Glutamatergic neuron (in vitro differentiated cells): ENCODE results near the gene MAST2. TPM values are rescaled to one million over a fixed set of nuclear protein-coding genes. Genes with fewer than 3 reads are reported as not detected.

ENCODE experiments used
- DNase-seq: peaks from one replicate; pipeline ENCODE4 v3.0.0; 2022
- H3K27ac Mint-ChIP-seq: one replicate; pipeline ENCODE4 v1.8.0; 2020; ENCODE audit warnings: mild to moderate bottlenecking, mixed read lengths, inconsistent platforms; ENCODE audit not compliant: unreplicated experiment
- H3K27me3 Mint-ChIP-seq: one replicate; pipeline ENCODE4 v1.8.0; 2020; ENCODE audit warnings: mild to moderate bottlenecking, moderate library complexity, mixed read lengths, inconsistent platforms; ENCODE audit not compliant: unreplicated experiment
- H3K36me3 Mint-ChIP-seq: one replicate; pipeline ENCODE4 v1.8.0; 2020; ENCODE audit warnings: mild to moderate bottlenecking, mixed read lengths, inconsistent platforms; ENCODE audit not compliant: unreplicated experiment
- H3K4me1 Mint-ChIP-seq: one replicate; pipeline ENCODE4 v1.8.0; 2020; ENCODE audit warnings: mild to moderate bottlenecking, low read depth, mixed read lengths, inconsistent platforms; ENCODE audit not compliant: unreplicated experiment
- H3K4me3 Mint-ChIP-seq: one replicate; pipeline ENCODE4 v1.8.0; 2020; ENCODE audit warnings: mild to moderate bottlenecking, mixed read lengths, inconsistent platforms; ENCODE audit not compliant: unreplicated experiment
- H3K9me3 Mint-ChIP-seq: one replicate; pipeline ENCODE4 v1.8.0; 2020; ENCODE audit warnings: mild to moderate bottlenecking, moderate library complexity, mixed read lengths, inconsistent platforms; ENCODE audit not compliant: unreplicated experiment
- CTCF ChIP-seq: fragments of 200-600 bp; sonication (generic); IDR thresholded peaks from one replicate; pipeline ENCODE4 v1.5.0; 2021; ENCODE audit not compliant: partially characterized antibody, unreplicated experiment
- total RNA-seq: library from RNA; stranded (reverse); fragmentation: NEBNext Ultra II Directional; extraction: Animal tissue kit (Norgen Biotek cat#: 25700); gene quantifications from one replicate; pipeline ENCODE4 v1.2.1, GENCODE V29; 2021; ENCODE audit not compliant: unreplicated experiment

The MAST2 gene
- total RNA-seq, 1 donor from 2014 or later: 95.1 TPM

- no peaks in the 10 kb centered on the region for H3K9me3 Mint-ChIP-seq
- TF ChIP-seq CTCF: no peak
- peak overlapping the region; percentile 9 for H3K27ac Mint-ChIP-seq
- no peaks in the 10 kb centered on the region for H3K4me1 Mint-ChIP-seq
- no peak for DNase-seq
- H3K4me3 Mint-ChIP-seq: no peak overlapping the region
- H3K36me3 Mint-ChIP-seq: peaks cover 4% of the 10 kb centered on the region
- no peaks in the 10 kb centered on the region for H3K27me3 Mint-ChIP-seq
Measured at GRCh38 chr1:45822644-45823043, 19.2 kb downstream of the MAST2 start.

- Mint-ChIP-seq H3K9me3 (no peaks in the 10 kb centered on the region), H3K27me3 (no peaks in the 10 kb centered on the region), H3K4me3 (no peak overlapping the region), H3K36me3 (no peaks in the 10 kb centered on the region), H3K4me1 (no peaks in the 10 kb centered on the region), H3K27ac (no peak overlapping the region)
- DNase-seq: no peak
- TF ChIP-seq CTCF: no peak
Measured at GRCh38 chr1:45824607-45825006, 21.2 kb downstream of the MAST2 start.

GRCh38 chr1:45827256-45827655 lies 23.8 kb downstream of the MAST2 start:
- no peak overlapping the region for H3K27ac Mint-ChIP-seq
- H3K9me3 Mint-ChIP-seq: no peaks in the 10 kb centered on the region
- H3K27me3 Mint-ChIP-seq: no peaks in the 10 kb centered on the region
- H3K36me3 Mint-ChIP-seq: peaks cover 6% of the 10 kb centered on the region
- DNase-seq: no peak
- H3K4me3 Mint-ChIP-seq: no peak overlapping the region
- TF ChIP-seq CTCF: no peak
- H3K4me1 Mint-ChIP-seq: no peaks in the 10 kb centered on the region

- Mint-ChIP-seq H3K27me3 (no peaks in the 10 kb centered on the region), H3K4me1 (no peaks in the 10 kb centered on the region), H3K36me3 (peaks cover 6% of the 10 kb centered on the region), H3K4me3 (no peak overlapping the region), H3K27ac (no peak overlapping the region), H3K9me3 (no peaks in the 10 kb centered on the region)
- no peak for TF ChIP-seq CTCF
- DNase-seq: no peak
Measured at GRCh38 chr1:45828841-45829240, 25.4 kb downstream of the MAST2 start.

- Mint-ChIP-seq H3K27me3 (peaks cover 2% of the 10 kb centered on the region), H3K36me3 (peaks cover 6% of the 10 kb centered on the region), H3K4me3 (no peak overlapping the region), H3K9me3 (no peaks in the 10 kb centered on the region), H3K27ac (no peak overlapping the region), H3K4me1 (no peaks in the 10 kb centered on the region)
- no peak for TF ChIP-seq CTCF
- no peak for DNase-seq
Measured at GRCh38 chr1:45833361-45833760, 29.9 kb downstream of the MAST2 start.
